AG10803 (cell line): ENCODE data around the gene DHX36.

Experiments
- DNase-seq: peaks from one replicate; pipeline ENCODE4 v3.0.0; 2010; ENCODE audit warnings: low read depth
- H3K4me3 ChIP-seq: 2 replicates; pipeline ENCODE4 v1.5.1; 2011; ENCODE audit warnings: mild to moderate bottlenecking, low read length, control low read depth
- CTCF ChIP-seq: conservative IDR thresholded peaks from 2 replicates; pipeline ENCODE4 v1.5.1; 2011; ENCODE audit warnings: mild to moderate bottlenecking, low read length, control low read depth, inconsistent platforms

DHX36 gene

GRCh38 chr3:154228561-154229216, 95.6 kb downstream of the DHX36 start:
- no peak overlapping the region for H3K4me3 ChIP-seq
- no peak for TF ChIP-seq CTCF
- DNase-seq: no peak

GRCh38 chr3:154227531-154227930, 96.8 kb downstream of the DHX36 start:
- no peak for TF ChIP-seq CTCF
- no peak for DNase-seq
- no peak overlapping the region for H3K4me3 ChIP-seq

GRCh38 chr3:154225536-154225935, 98.8 kb downstream of the DHX36 start:
- DNase-seq: no peak
- no peak for TF ChIP-seq CTCF
- H3K4me3 ChIP-seq: no peak overlapping the region

- no peak for TF ChIP-seq CTCF
- DNase-seq: no peak
- H3K4me3 ChIP-seq: no peak overlapping the region
These were observed 99.4 kb downstream of the DHX36 start for GRCh38 chr3:154224866-154225265.

- no peak for TF ChIP-seq CTCF
- no peak for DNase-seq
- H3K4me3 ChIP-seq: no peak overlapping the region
These were observed 99.9 kb downstream of the DHX36 start for GRCh38 chr3:154224366-154224765.

GRCh38 chr3:154223519-154223918, 100.8 kb downstream of the DHX36 start:
- H3K4me3 ChIP-seq: no peak overlapping the region
- no peak for TF ChIP-seq CTCF
- no peak for DNase-seq
